B cell (primary cell): Measurements from ENCODE around the gene AKR7A3. TPM values are rescaled to one million over a fixed set of nuclear protein-coding genes. Genes with fewer than 3 reads are reported as not detected.
A peak's percentile ranks its signal among the peaks of the same experiment; 100 is the strongest.

Experiments used
- ATAC-seq: fragments of 200-7000 bp; cut with Tn5 transposase; one replicate; pipeline ENCODE4 v1.10.0; 2021; ENCODE audit warnings: low read depth, mild to moderate bottlenecking, moderate number of reproducible peaks, moderate library complexity
- CTCF ChIA-PET: fragments of 350-600 bp; sonication (Branson Sonifier 250); formaldehyde crosslinking; loops from one replicate; lab custom pipeline; 2021; ENCODE audit warnings: antibody characterized with exemption, inconsistent platforms; lab: Charles Lee
- POLR2A ChIA-PET: fragments of 350-600 bp; sonication (Branson Sonifier 250); formaldehyde crosslinking; loops from one replicate; lab custom pipeline; 2021; ENCODE audit warnings: antibody characterized with exemption; lab: Charles Lee
- DNase-seq: peaks from one replicate; pipeline ENCODE4 v3.0.0; 2013
- H2AFZ ChIP-seq: 2 replicates; pipeline ENCODE4 v1.6.1; 2012; ENCODE audit warnings: mild to moderate bottlenecking, low read depth, low read length; ENCODE audit not compliant: insufficient read depth, poor library complexity, severe bottlenecking
- H3K27ac ChIP-seq, 2 donors: 1 replicate in 1 of 2; 2 replicates in 1 of 2; pipeline ENCODE4 v1.5.1; 2012 to 2013; ENCODE audit warnings: low read length in 2 of 2, mild to moderate bottlenecking in 2 of 2, moderate library complexity in 1 of 2
- H3K27me3 ChIP-seq, 4 experiments: fragments of 200-600 bp in 1 of 4; sonication (generic) in 1 of 4; replicated peaks in 1 of 4; 1 replicate in 2 of 4; 2 replicates in 2 of 4; pipeline versions ENCODE4 v1.6.1 to v1.7.0; 2013 to 2016; ENCODE audit warnings: low read length in 3 of 4, mild to moderate bottlenecking in 2 of 4, mixed read lengths in 1 of 4, moderate library complexity in 1 of 4; ENCODE audit not compliant: insufficient read depth in 4 of 4, control insufficient read depth in 3 of 4; ENCODE audit errors: control extremely low read depth in 1 of 4
- H3K36me3 ChIP-seq, 2 experiments: replicated peaks in 1 of 2; 1 replicate in 1 of 2; 2 replicates in 1 of 2; pipeline versions ENCODE4 v1.6.1 to v1.7.1; 2013; ENCODE audit warnings: low read length in 1 of 2; ENCODE audit not compliant: insufficient read depth in 2 of 2, control insufficient read depth in 1 of 2; ENCODE audit errors: control extremely low read depth in 1 of 2, extremely low read depth in 1 of 2
- H3K4me1 ChIP-seq, 2 donors: fragments of 200-600 bp in 1 of 2; sonication (generic) in 1 of 2; 1 replicate in 1 of 2; 2 replicates in 1 of 2; pipeline versions ENCODE4 v1.5.1 to v1.6.1; 2013 to 2017; ENCODE audit warnings: low read length in 2 of 2; ENCODE audit not compliant: control insufficient read depth in 2 of 2, insufficient read depth in 2 of 2
- H3K4me2 ChIP-seq: replicated peaks from 2 replicates; pipeline ENCODE3; 2012; ENCODE audit warnings: mild to moderate bottlenecking, low read depth, low read length; ENCODE audit not compliant: poor library complexity, severe bottlenecking
- H3K4me3 ChIP-seq, 5 experiments: fragments of 200-600 bp in 1 of 5; sonication (generic) in 1 of 5; 1 replicate in 3 of 5; 2 replicates in 2 of 5; pipeline versions ENCODE4 v1.5.1 to v1.7.0; 2011 to 2016; ENCODE audit warnings: low read length in 4 of 5, mild to moderate bottlenecking in 4 of 5, low read depth in 2 of 5, control low read depth in 1 of 5, moderate library complexity in 1 of 5; ENCODE audit not compliant: insufficient read depth in 1 of 5; ENCODE audit errors: control extremely low read depth in 1 of 5, extremely low read depth in 1 of 5
- H3K79me2 ChIP-seq: fragments of 200-600 bp; sonication (generic); one replicate; pipeline ENCODE4 v1.6.0; 2016; ENCODE audit warnings: low read length; ENCODE audit not compliant: control insufficient read depth, insufficient read depth
- H3K9ac ChIP-seq: fragments of 200-600 bp; sonication (generic); 2 replicates; pipeline ENCODE4 v1.6.1; 2017; ENCODE audit warnings: mild to moderate bottlenecking, low read length, moderate library complexity
- H3K9me3 ChIP-seq, 3 donors: one replicate each; pipeline versions ENCODE4 v1.6.1 to v1.7.1; 2013; ENCODE audit warnings: low read length in 2 of 3; ENCODE audit not compliant: control insufficient read depth in 2 of 3, insufficient read depth in 1 of 3; ENCODE audit errors: control extremely low read depth in 1 of 3
- H4K20me1 ChIP-seq: 2 replicates; pipeline ENCODE4 v1.6.0; 2012; ENCODE audit warnings: mild to moderate bottlenecking, low read length; ENCODE audit not compliant: insufficient read depth, control insufficient read depth, poor library complexity, severe bottlenecking
- H3K27ac Mint-ChIP-seq: one replicate; pipeline ENCODE4 v1.8.0; 2021; ENCODE audit warnings: mixed read lengths
- H3K27me3 Mint-ChIP-seq: one replicate; pipeline ENCODE4 v1.8.0; 2021; ENCODE audit warnings: mixed read lengths
- H3K4me1 Mint-ChIP-seq: one replicate; pipeline ENCODE4 v1.8.0; 2021; ENCODE audit warnings: mixed read lengths
- H3K4me3 Mint-ChIP-seq: one replicate; pipeline ENCODE4 v1.8.0; 2021; ENCODE audit warnings: mixed read lengths
- H3K9me3 Mint-ChIP-seq: one replicate; pipeline ENCODE4 v1.8.0; 2022; ENCODE audit warnings: mixed read lengths; ENCODE audit not compliant: insufficient read depth
- EZH2 ChIP-seq: IDR thresholded peaks from 2 replicates; pipeline ENCODE4 v1.6.1; 2012; ENCODE audit warnings: borderline replicate concordance, low read depth, mild to moderate bottlenecking, moderate library complexity, low read length; ENCODE audit not compliant: insufficient read depth, poor library complexity, severe bottlenecking
- WGBS: methylation state at CpG from one replicate; pipeline ENCODE4 v1.1.5; 2013; ENCODE audit warnings: missing lambda C conversion rate; ENCODE audit not compliant: insufficient coverage; 5-methylcytosine and 5-hydroxymethylcytosine counted together
- intact Hi-C: fragments of 100-400 bp; cut with micrococcal nuclease; formaldehyde crosslinking; loops from one replicate; pipeline ENCODE4 v1.10.0; 2022
- polyA plus RNA-seq: library from polyadenylated mRNA; depleted of rRNA; stranded (reverse); fragments of >200 nt; gene quantifications from 2 replicates; pipeline ENCODE4 v1.2.3, GENCODE V29; 2012
- total RNA-seq, 2 donors: library from RNA; stranded (reverse); fragments of 120-200 nt in 1 of 2; gene quantifications; 1 replicate in 1 of 2; 2 replicates in 1 of 2; pipeline versions ENCODE4 v1.2.3 to v1.2.4, GENCODE V29; 2013 to 2022
- TF ChIP-seq, protein P1 (sequence below): fragments of 200-600 bp; IDR thresholded peaks from one replicate; pipeline ENCODE4 v1.8.0; 2022; ENCODE audit warnings: antibody characterized with exemption, mild to moderate bottlenecking

Gene AKR7A3
- total and polyA plus RNA-seq, 2 donors (not counting 1 experiment from before 2014, with no cell fraction given) = 0.97 to 1.8 TPM

DNA sequence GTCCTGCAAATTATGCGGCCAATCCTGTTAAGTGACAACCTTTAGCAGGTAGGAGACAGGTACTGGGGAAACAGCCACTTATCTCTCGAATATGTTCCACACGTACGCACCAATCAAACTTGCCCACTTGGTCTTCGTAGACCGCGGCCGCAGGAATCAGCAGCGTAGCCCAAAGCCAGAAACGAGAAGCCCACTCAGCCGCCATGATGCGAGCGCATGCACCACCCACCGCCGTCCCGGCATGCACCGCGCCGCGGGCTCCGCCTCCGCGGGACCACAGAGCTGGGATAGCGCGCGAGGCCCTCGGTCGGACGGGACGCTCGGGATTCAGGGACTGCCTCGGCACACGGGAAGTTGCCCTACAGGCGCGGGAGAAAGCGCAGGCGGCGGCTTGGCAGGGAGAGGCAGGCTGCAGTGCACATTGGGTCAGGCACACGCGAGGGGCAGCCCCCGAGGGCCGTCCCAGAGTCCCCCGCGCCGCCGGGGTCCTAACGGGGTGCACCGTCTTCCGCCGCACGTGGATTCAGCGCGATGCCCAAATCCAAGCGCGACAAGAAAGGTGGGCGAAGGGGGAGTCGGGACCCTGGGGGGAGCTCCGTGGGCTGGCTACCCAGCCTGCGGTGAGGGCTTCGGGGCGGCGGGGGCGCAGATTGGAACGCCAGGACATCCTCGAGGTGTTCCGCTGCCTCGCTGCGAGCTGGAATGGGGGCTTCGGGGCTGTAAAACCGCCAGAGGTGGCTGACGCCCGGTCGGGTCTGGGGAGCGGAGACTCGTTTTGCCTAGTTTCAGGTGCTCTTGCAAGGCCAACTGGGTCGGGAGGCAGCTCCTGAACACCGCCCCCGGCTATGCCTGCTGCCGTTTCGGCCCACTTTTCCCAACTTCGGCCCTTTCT, 37.0 kb downstream of the AKR7A3 start, which contains the start of the genes EMC1 and MRTO4:
Gene EMC1, minus strand, starts transcription at position 220 of the 892 bp plus-strand sequence. Its CDS starts 15 bp downstream, at position 205.
Gene MRTO4, plus strand, starts transcription at position 501 of the 892 bp plus-strand sequence. Its CDS starts 31 bp downstream, at position 532.
- Mint-ChIP-seq H3K4me3 (peak within 1 kb of the TSS; percentile 98), H3K27ac (peak within 1 kb of the TSS; percentile 97), H3K4me1 (peaks cover 30% of the 10 kb centered on the region), H3K27me3 (no peaks in the 10 kb centered on the region), H3K9me3 (no peaks in the 10 kb centered on the region)
- Histone ChIP-seq H3K9ac (peak within 1 kb of the TSS; percentile 90), H3K79me2 (peaks cover 79% of the 10 kb centered on the region), H3K27ac (peak within 1 kb of the TSS; percentile 90 to 95), H3K4me3 (peak within 1 kb of the TSS; percentile 46 to 82 (median 79)), H3K4me1 (peaks cover 21 to 37% of the 10 kb centered on the region in 2 donors), H2AFZ (peak within 1 kb of the TSS; percentile 96), H3K4me2 (peak within 1 kb of the TSS; percentile 97), H3K36me3 (peaks cover 0 to 19% of the 10 kb centered on the region in 2 experiments), H3K27me3 (no peaks in the 10 kb centered on the region), H4K20me1 (peaks cover 35% of the 10 kb centered on the region), H3K9me3 (no peaks in the 10 kb centered on the region)
- ChIA-PET CTCF (interaction anchor here (1.0 to 1.3 kb wide), 3 partner anchors 12 to 331 kb away, joined by 3 to 4 read pairs (median 4); no protein-coding TSS in a partner anchor), POLR2A (interaction anchor here (0.7 to 1.8 kb wide), 2 partner anchors 42 to 66 kb away, joined by 3 to 9 read pairs; partner anchors contain the start of gene UBR4)
- WGBS = under 1% methylated on average over 81 of the region's 81 CpGs
- ATAC-seq = peak; percentile 94
- intact Hi-C loops = loop anchor here (1.0 to 2.0 kb wide), 4 partner anchors 10 to 345 kb away; partner anchors contain the start of genes AKR7A2, SLC66A1 and UBR4
- TF ChIP-seq, protein P1, sequence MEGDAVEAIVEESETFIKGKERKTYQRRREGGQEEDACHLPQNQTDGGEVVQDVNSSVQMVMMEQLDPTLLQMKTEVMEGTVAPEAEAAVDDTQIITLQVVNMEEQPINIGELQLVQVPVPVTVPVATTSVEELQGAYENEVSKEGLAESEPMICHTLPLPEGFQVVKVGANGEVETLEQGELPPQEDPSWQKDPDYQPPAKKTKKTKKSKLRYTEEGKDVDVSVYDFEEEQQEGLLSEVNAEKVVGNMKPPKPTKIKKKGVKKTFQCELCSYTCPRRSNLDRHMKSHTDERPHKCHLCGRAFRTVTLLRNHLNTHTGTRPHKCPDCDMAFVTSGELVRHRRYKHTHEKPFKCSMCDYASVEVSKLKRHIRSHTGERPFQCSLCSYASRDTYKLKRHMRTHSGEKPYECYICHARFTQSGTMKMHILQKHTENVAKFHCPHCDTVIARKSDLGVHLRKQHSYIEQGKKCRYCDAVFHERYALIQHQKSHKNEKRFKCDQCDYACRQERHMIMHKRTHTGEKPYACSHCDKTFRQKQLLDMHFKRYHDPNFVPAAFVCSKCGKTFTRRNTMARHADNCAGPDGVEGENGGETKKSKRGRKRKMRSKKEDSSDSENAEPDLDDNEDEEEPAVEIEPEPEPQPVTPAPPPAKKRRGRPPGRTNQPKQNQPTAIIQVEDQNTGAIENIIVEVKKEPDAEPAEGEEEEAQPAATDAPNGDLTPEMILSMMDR = no peak
- no peak for TF ChIP-seq EZH2
- DNase-seq = peak; percentile 93
